Upper lobe of left lung (tissue), 4 donors: ENCODE data around the gene STK11.
A peak's percentile ranks its signal among the peaks of the same experiment; 100 is the strongest.

Source experiments
- CTCF ChIP-seq, 6 experiments: fragments of 450-650 bp in 4 of 6; fragments of 200-600 bp in 2 of 6; sonication (generic) in 2 of 6; IDR thresholded peaks; one replicate each; pipeline ENCODE4 v1.5.1; 2016 to 2019; ENCODE audit warnings: antibody characterized with exemption in 6 of 6
- POLR2A ChIP-seq, 4 donors: fragments of 450-650 bp; IDR thresholded peaks; one replicate each; pipeline ENCODE4 v1.5.1; 2016 to 2017; ENCODE audit warnings: antibody characterized with exemption in 4 of 4, mild to moderate bottlenecking in 2 of 4

- TF ChIP-seq POLR2A (IDR thresholded peaks at IDR 0.05) = peak in 3 of 4 donors; percentile 72 to 95 (median 80)
- TF ChIP-seq CTCF (IDR thresholded peaks at IDR 0.05) = peak in 4 of 6 experiments; percentile 38 to 47 (median 40)
Measured at GRCh38 chr19:1275260-1275975, 69.8 kb downstream of the STK11 start, which contains the start of gene FAM174C.
